HepG2 (cell line): ENCODE measurements around the gene PSMA4. TPM values are rescaled to one million over a fixed set of nuclear protein-coding genes. Genes with fewer than 3 reads are reported as not detected.

Experiments used
- ATAC-seq: fragments of 200-7000 bp; cut with Tn5 transposase; 3 replicates; pipeline ENCODE4 v1.9.1; 2020; ENCODE audit warnings: mild to moderate bottlenecking, moderate library complexity
- BruUV-seq: library from RNA; stranded (reverse); fragments of 400-500 nt; replicated peaks from 2 replicates; lab custom pipeline; 2021; lab: Mats Ljungman, UMichigan
- CTCF ChIA-PET: fragments of 300-600 bp; formaldehyde crosslinking; extraction: SDS; loops from one replicate; lab custom pipeline; 2021; ENCODE audit warnings: low total read pairs, inconsistent platforms, low intra/inter-chr PET ratio; lab: Yijun Ruan, JAX
- POLR2A ChIA-PET: fragments of 350-600 bp; sonication (Branson Sonifier 250); formaldehyde crosslinking; loops from one replicate; lab custom pipeline; 2020; ENCODE audit warnings: antibody characterized with exemption, inconsistent platforms; lab: Yijun Ruan, JAX
- DNase-seq: peaks from one replicate; pipeline ENCODE4 v3.0.0-alpha.2; 2015; ENCODE audit warnings: low spot score
- FAIRE-seq: peaks from 3 replicates; lab custom pipeline; 2011; peaks lifted over from hg19 to GRCh38; lab: Jason Lieb, UNC
- H2AFZ ChIP-seq: one replicate; pipeline ENCODE4 v1.6.1; 2011; ENCODE audit warnings: low read length, inconsistent platforms
- H3K27ac ChIP-seq: fragments of 300-600 bp; 3 replicates; pipeline ENCODE4 v1.8.0; 2011; ENCODE audit warnings: mixed run types, mild to moderate bottlenecking, mixed read lengths, low read length, inconsistent platforms; ENCODE audit not compliant: insufficient read depth; ENCODE audit errors: extremely low read length
- H3K27me3 ChIP-seq, 2 experiments: fragments of 200-600 bp in 1 of 2; 2 replicates in 1 of 2; 3 replicates in 1 of 2; pipeline versions ENCODE4 v1.6.0 to v1.8.0; 2011; ENCODE audit warnings: low read length in 2 of 2, mild to moderate bottlenecking in 2 of 2, moderate library complexity in 2 of 2, inconsistent platforms in 1 of 2; ENCODE audit not compliant: insufficient read depth in 2 of 2, control insufficient read depth in 1 of 2
- H3K36me3 ChIP-seq, 2 experiments: fragments of 200-600 bp in 1 of 2; replicated peaks in 1 of 2; 2 replicates in 1 of 2; 3 replicates in 1 of 2; pipeline versions ENCODE4 v1.5.1 to v1.8.0; 2011; ENCODE audit warnings: low read length in 2 of 2, inconsistent platforms in 1 of 2; ENCODE audit not compliant: insufficient read depth in 2 of 2, control insufficient read depth in 1 of 2
- H3K4me1 ChIP-seq: 2 replicates; pipeline ENCODE4 v1.5.1; 2012; ENCODE audit warnings: low read length, inconsistent platforms; ENCODE audit not compliant: insufficient read depth
- H3K4me2 ChIP-seq: 2 replicates; pipeline ENCODE4 v1.6.0; 2011; ENCODE audit warnings: low read depth, low read length, inconsistent platforms
- H3K4me3 ChIP-seq, 3 experiments: fragments of 200-600 bp in 1 of 3; sonication (generic), shearing (Covaris generic) in 1 of 3; replicated peaks in 1 of 3; 2 replicates each; pipeline ENCODE4 v1.5.1; 2011 to 2016; ENCODE audit warnings: low read length in 3 of 3, inconsistent platforms in 2 of 3, low read depth in 2 of 3, mild to moderate bottlenecking in 2 of 3, control low read depth in 1 of 3, mixed read lengths in 1 of 3; ENCODE audit not compliant: insufficient read depth in 1 of 3
- H3K79me2 ChIP-seq: one replicate; pipeline ENCODE4 v1.6.1; 2011; ENCODE audit warnings: low read length, inconsistent platforms; ENCODE audit not compliant: insufficient read depth
- H3K9ac ChIP-seq: 2 replicates; pipeline ENCODE4 v1.6.0; 2011; ENCODE audit warnings: mild to moderate bottlenecking, low read depth, low read length, inconsistent platforms; ENCODE audit not compliant: insufficient read depth
- H3K9me3 ChIP-seq: 2 replicates; pipeline ENCODE4 v1.5.1; 2012; ENCODE audit warnings: mild to moderate bottlenecking, low read length
- H4K20me1 ChIP-seq: 2 replicates; pipeline ENCODE4 v1.6.0; 2011; ENCODE audit warnings: inconsistent platforms, mild to moderate bottlenecking, low read length, moderate library complexity; ENCODE audit not compliant: insufficient read depth
- ATF7-NPFF ChIP-seq: sonication (generic); formaldehyde crosslinking; IDR thresholded peaks from 2 replicates; pipeline ENCODE4 v1.8.1; 2023; ENCODE audit warnings: mild to moderate bottlenecking, low read depth, missing genetic modification reagents, moderate library complexity
- HIVEP1 ChIP-seq: sonication (generic); formaldehyde crosslinking; IDR thresholded peaks from 2 replicates; pipeline ENCODE4 v1.4.0; 2020; ENCODE audit warnings: mild to moderate bottlenecking, missing genetic modification reagents
- HMGA1 ChIP-seq: sonication (generic); formaldehyde crosslinking; conservative IDR thresholded peaks from 2 replicates; pipeline ENCODE4 v1.4.0; 2020; ENCODE audit warnings: missing genetic modification reagents
- KAT8 ChIP-seq: IDR thresholded peaks from 2 replicates; pipeline ENCODE4 v1.6.1; 2016; ENCODE audit warnings: missing genetic modification reagents, missing compliant biosample characterization
- MTA3 ChIP-seq: sonication (generic); formaldehyde crosslinking; IDR thresholded peaks from 2 replicates; pipeline ENCODE4 v1.4.0; 2020; ENCODE audit warnings: missing genetic modification reagents
- NFKB2 ChIP-seq: sonication (generic); formaldehyde crosslinking; IDR thresholded peaks from 2 replicates; pipeline ENCODE4 v1.4.0; 2020; ENCODE audit warnings: missing genetic modification reagents, borderline replicate concordance
- NKX3-1 ChIP-seq: sonication (generic); formaldehyde crosslinking; IDR thresholded peaks from 2 replicates; pipeline ENCODE4 v1.5.0; 2020; ENCODE audit warnings: missing genetic modification reagents
- POLR2G ChIP-seq: fragments of 200-400 bp; formaldehyde crosslinking; IDR thresholded peaks from 2 replicates; pipeline ENCODE4 v1.6.1; 2018; ENCODE audit warnings: mild to moderate bottlenecking, low read depth, low read length, moderate library complexity
- RBM22 ChIP-seq: fragments of 200-400 bp; formaldehyde crosslinking; optimal IDR thresholded peaks from 2 replicates; pipeline ENCODE3; 2017; ENCODE audit warnings: mild to moderate bottlenecking, low read length, moderate library complexity
- RELA ChIP-seq: sonication (generic); formaldehyde crosslinking; IDR thresholded peaks from 2 replicates; pipeline ENCODE4 v1.4.0; 2020; ENCODE audit warnings: missing genetic modification reagents
- RNF2 ChIP-seq: fragments of 450-650 bp; conservative IDR thresholded peaks from 2 replicates; pipeline ENCODE4 v1.6.1; 2016; ENCODE audit warnings: low read depth
- SUZ12 ChIP-seq: fragments of 150-350 bp; IDR thresholded peaks from 2 replicates; pipeline ENCODE4 v1.6.1; 2014; ENCODE audit warnings: low read depth, low read length
- XRCC5 ChIP-seq: fragments of 200-400 bp; formaldehyde crosslinking; optimal IDR thresholded peaks from 2 replicates; pipeline ENCODE3; 2017; ENCODE audit warnings: mild to moderate bottlenecking, low read length
- ZBTB42 ChIP-seq: sonication (generic); formaldehyde crosslinking; IDR thresholded peaks from 2 replicates; pipeline ENCODE4 v1.5.0; 2020; ENCODE audit warnings: mild to moderate bottlenecking, missing genetic modification reagents
- ZIK1 ChIP-seq: sonication (generic); formaldehyde crosslinking; IDR thresholded peaks from 2 replicates; pipeline ENCODE4 v1.5.0; 2020; ENCODE audit warnings: mild to moderate bottlenecking, low read depth, missing genetic modification reagents, borderline replicate concordance
- ZMYM2 ChIP-seq: sonication (generic); formaldehyde crosslinking; IDR thresholded peaks from 2 replicates; pipeline ENCODE4 v1.8.0; 2022; ENCODE audit warnings: mild to moderate bottlenecking, missing genetic modification reagents
- ZNF160 ChIP-seq: sonication (generic); formaldehyde crosslinking; IDR thresholded peaks from 2 replicates; pipeline ENCODE4 v1.8.0; 2022; ENCODE audit warnings: mild to moderate bottlenecking, inconsistent platforms, missing genetic modification reagents
- ZNF737 ChIP-seq: sonication (generic); formaldehyde crosslinking; IDR thresholded peaks from 2 replicates; pipeline ENCODE4 v1.5.0; 2020; ENCODE audit warnings: missing genetic modification reagents, mild to moderate bottlenecking, borderline replicate concordance
- WGBS: methylation state at CpG from one replicate; pipeline ENCODE4 v1.1.6; 2017; ENCODE audit warnings: low lambda C conversion rate; 5-methylcytosine and 5-hydroxymethylcytosine counted together
- in situ Hi-C: cut with HindIII; loops from 2 replicates; pipeline ENCODE4 v1.10.0; 2017; ENCODE audit warnings: low pct_unique_long_range_greater_than_20kb; ENCODE audit not compliant: extremely low pct_ligation_motif_present
- intact Hi-C: fragments of 100-400 bp; cut with micrococcal nuclease; formaldehyde crosslinking; loops from one replicate; pipeline ENCODE4 v1.10.0; 2022; ENCODE audit not compliant: unreplicated experiment
- polyA plus RNA-seq, 8 experiments: library from polyadenylated mRNA; depleted of rRNA in 3 of 8; stranded (reverse) in 7 of 8; unstranded in 1 of 8; fragments of >200 nt; fragmentation: Illumina TruSeq in 4 of 8; extraction: Trizol in 4 of 8; gene quantifications; 2 replicates each; pipeline versions ENCODE4 v1.2.1 to v1.2.3, GENCODE V29; 2011 to 2016; ENCODE audit warnings: low read depth in 4 of 8, missing spikeins in 1 of 8, mixed read lengths in 1 of 8; ENCODE audit not compliant: insufficient read depth in 1 of 8
- total RNA-seq, 5 experiments: library from RNA; depleted of rRNA; stranded (reverse); fragments of >200 nt; fragmentation: Illumina TruSeq; extraction: Trizol; gene quantifications; 2 replicates each; pipeline ENCODE4 v1.2.3, GENCODE V29; 2016; ENCODE audit warnings: low read depth in 1 of 5
- TF ChIP-seq, protein P1 (sequence below): IDR thresholded peaks from 2 replicates; pipeline ENCODE4 v1.6.1; 2016; ENCODE audit warnings: low read depth, control low read depth

The PSMA4 gene
- total and polyA plus RNA-seq, 2 of the 13 experiments (the other 11 are each of a cell fraction or from before 2014, with no cell fraction given), result 202 to 404 TPM

DNA sequence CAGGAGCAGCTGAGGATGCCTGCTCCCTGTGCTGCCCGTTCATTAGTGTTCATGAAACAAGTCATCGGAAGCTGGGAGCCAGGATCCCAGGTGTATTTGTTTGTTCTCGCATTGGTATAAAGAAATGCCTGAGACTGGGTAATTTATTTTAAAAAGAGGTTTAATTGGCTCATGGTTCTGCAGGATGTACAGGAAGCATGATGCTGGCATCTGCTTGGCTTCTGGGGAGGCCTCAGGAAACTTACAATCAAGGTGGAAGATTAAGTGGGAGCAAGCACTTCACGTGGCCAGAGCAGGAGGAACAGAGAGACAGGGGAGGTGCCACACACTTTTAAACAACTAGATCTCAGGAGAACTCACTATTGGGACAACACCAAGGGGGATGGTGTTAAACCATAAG is 38.4 kb upstream of the PSMA4 start:
- WGBS, result over 99% methylated on average over 4 of the region's 4 CpGs
- Histone ChIP-seq H3K27ac (no peak overlapping the region), H3K36me3 (peaks cover 2 to 22% of the 10 kb centered on the region in 2 experiments; a peak in 3 of 5 replicates), H2AFZ (no peak overlapping the region), H4K20me1 (no peaks in the 10 kb centered on the region), H3K4me1 (peaks cover 8% of the 10 kb centered on the region), H3K79me2 (no peaks in the 10 kb centered on the region), H3K9me3 (no peaks in the 10 kb centered on the region), H3K4me3 (no peak overlapping the region), H3K4me2 (no peak overlapping the region), H3K9ac (no peak overlapping the region), H3K27me3 (no peaks in the 10 kb centered on the region; a peak in 1 of 5 replicates)
- no peak for ATAC-seq
- intact Hi-C loops, result loop anchor here (10.0 kb wide), 1 partner anchor 63 kb away; the partner anchor contains the start of gene CHRNA5
- TF ChIP-seq KAT8 (CRISPR knock-in tag) (no peak), SUZ12 (no peak), ZMYM2 (CRISPR knock-in tag) (no peak), ZNF737 (no peak), RBM22 (peak; percentile 20), POLR2G (0 out of 2 replicates have a peak, but pooled peaks have one; percentile 31), RNF2 (no peak)
- no peak for FAIRE-seq
- ChIA-PET POLR2A (no interaction called here), CTCF (no interaction called here)
- in situ Hi-C loops, result no loop called here
- BruUV-seq, result no TSS peak
- DNase-seq, result no peak

DNA sequence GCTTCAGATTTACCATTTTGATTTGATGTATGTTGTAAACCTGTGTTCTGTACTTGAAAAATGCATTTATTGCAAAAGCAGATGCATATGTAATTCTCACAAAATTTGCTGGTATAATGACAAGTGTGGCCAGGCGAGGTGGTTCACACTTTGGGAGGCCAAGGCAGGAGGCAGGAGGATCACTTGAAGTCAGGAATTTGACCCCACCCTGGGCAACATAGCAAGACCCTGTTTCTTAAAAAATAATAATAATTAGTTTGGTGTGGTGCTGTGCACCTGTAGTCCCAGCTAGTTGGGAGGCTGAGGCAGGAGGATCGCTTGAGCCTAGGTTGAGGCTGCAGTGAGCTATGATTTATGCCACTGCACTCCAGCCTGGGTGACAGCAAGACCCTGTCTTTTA is 37.6 kb upstream of the PSMA4 start:
- H3K4me1 ChIP-seq, result peaks cover 9% of the 10 kb centered on the region
- no peak overlapping the region for H3K27ac ChIP-seq
- BruUV-seq, result no TSS peak
- no peaks in the 10 kb centered on the region; a peak in 1 of 5 replicates for H3K27me3 ChIP-seq
- H3K4me3 ChIP-seq, result no peak overlapping the region
- 97% methylated on average over 2 of the region's 2 CpGs for WGBS
- intact Hi-C loops (loop anchor here (10.0 kb wide), 1 partner anchor 62 kb away; the partner anchor contains the start of gene CHRNA5), in situ Hi-C loops (no loop called here)
- TF ChIP-seq RELA (no peak), HMGA1 (CRISPR knock-in tag) (no peak), XRCC5 (no peak), ZNF160 (CRISPR knock-in tag) (no peak), MTA3 (CRISPR knock-in tag) (no peak), ZBTB42 (CRISPR knock-in tag) (no peak), ATF7-NPFF (CRISPR knock-in tag) (no peak), HIVEP1 (CRISPR knock-in tag) (no peak), NKX3-1 (CRISPR knock-in tag) (no peak), NFKB2 (CRISPR knock-in tag) (no peak), ZIK1 (CRISPR knock-in tag) (no peak)
- TF ChIP-seq, protein P1, sequence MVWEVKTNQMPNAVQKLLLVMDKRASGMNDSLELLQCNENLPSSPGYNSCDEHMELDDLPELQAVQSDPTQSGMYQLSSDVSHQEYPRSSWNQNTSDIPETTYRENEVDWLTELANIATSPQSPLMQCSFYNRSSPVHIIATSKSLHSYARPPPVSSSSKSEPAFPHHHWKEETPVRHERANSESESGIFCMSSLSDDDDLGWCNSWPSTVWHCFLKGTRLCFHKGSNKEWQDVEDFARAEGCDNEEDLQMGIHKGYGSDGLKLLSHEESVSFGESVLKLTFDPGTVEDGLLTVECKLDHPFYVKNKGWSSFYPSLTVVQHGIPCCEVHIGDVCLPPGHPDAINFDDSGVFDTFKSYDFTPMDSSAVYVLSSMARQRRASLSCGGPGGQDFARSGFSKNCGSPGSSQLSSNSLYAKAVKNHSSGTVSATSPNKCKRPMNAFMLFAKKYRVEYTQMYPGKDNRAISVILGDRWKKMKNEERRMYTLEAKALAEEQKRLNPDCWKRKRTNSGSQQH (CRISPR knock-in tag), result no peak
- no peaks in the 10 kb centered on the region for H3K9me3 ChIP-seq
- no peak overlapping the region for H3K9ac ChIP-seq
- ChIA-PET CTCF (no interaction called here), POLR2A (no interaction called here)
- H3K4me2 ChIP-seq, result no peak overlapping the region
- no peaks in the 10 kb centered on the region for H3K79me2 ChIP-seq
- ATAC-seq, result no peak
- H3K36me3 ChIP-seq, result peaks cover 0 to 14% of the 10 kb centered on the region in 2 experiments; a peak in 2 of 5 replicates
- H2AFZ ChIP-seq, result no peak overlapping the region
- no peak for DNase-seq
- H4K20me1 ChIP-seq, result no peaks in the 10 kb centered on the region
- no peak for FAIRE-seq
